GM12878 (cell line): Measurements from ENCODE around the gene VGLL3. TPM values are rescaled to one million over a fixed set of nuclear protein-coding genes. Genes with fewer than 3 reads are reported as not detected.

Experiments
- ATAC-seq: fragments of 200-7000 bp; cut with Tn5 transposase; 3 replicates; pipeline ENCODE4 v1.9.1; 2020; ENCODE audit warnings: mild to moderate bottlenecking, moderate library complexity
- BruUV-seq: library from RNA; stranded (reverse); fragments of 400-500 nt; replicated peaks from 2 replicates; lab custom pipeline; 2021; lab: Mats Ljungman, UMichigan
- CTCF ChIA-PET: fragments of 300-600 bp; sonication (Branson Sonifier 250); formaldehyde crosslinking; extraction: SDS; loops from one replicate; lab custom pipeline; 2021; ENCODE audit warnings: inconsistent platforms; lab: Yijun Ruan, JAX
- POLR2A ChIA-PET: fragments of 350-600 bp; formaldehyde crosslinking; extraction: SDS; loops from one replicate; lab custom pipeline; 2021; ENCODE audit warnings: inconsistent platforms; lab: Charles Lee
- RAD21 ChIA-PET: fragments of 300-600 bp; sonication (Branson Sonifier 250); formaldehyde crosslinking; loops from one replicate; lab custom pipeline; 2023; ENCODE audit warnings: antibody characterized with exemption; ENCODE audit not compliant: unreplicated experiment; lab: Charles Lee
- SMC1A ChIA-PET: fragments of 300-600 bp; sonication (Branson Sonifier 250); formaldehyde crosslinking; loops from one replicate; lab custom pipeline; 2023; ENCODE audit not compliant: unreplicated experiment, uncharacterized antibody; lab: Charles Lee
- DNase-seq: peaks from one replicate; pipeline ENCODE4 v3.0.0-alpha.2; 2011; ENCODE audit warnings: low read depth, low spot score
- FAIRE-seq: peaks from 3 replicates; lab custom pipeline; 2011; peaks lifted over from hg19 to GRCh38; lab: Jason Lieb, UNC
- H2AFZ ChIP-seq: 2 replicates; pipeline ENCODE4 v1.6.0; 2011; ENCODE audit warnings: low read depth, low read length, control low read depth; ENCODE audit not compliant: control insufficient read depth
- H3K27ac ChIP-seq: 2 replicates; pipeline ENCODE4 v1.5.1; 2011; ENCODE audit warnings: control low read depth; ENCODE audit not compliant: control insufficient read depth, insufficient read depth
- H3K27me3 ChIP-seq, 2 experiments: replicated peaks in 1 of 2; 2 replicates each; pipeline versions ENCODE4 v1.6.0 to v1.6.1; 2011; ENCODE audit warnings: low read length in 1 of 2; ENCODE audit not compliant: control insufficient read depth in 2 of 2, insufficient read depth in 2 of 2
- H3K36me3 ChIP-seq, 2 experiments: 2 replicates each; pipeline ENCODE4 v1.5.1; 2011; ENCODE audit warnings: low read length in 1 of 2; ENCODE audit not compliant: control insufficient read depth in 2 of 2, insufficient read depth in 2 of 2
- H3K4me1 ChIP-seq: 2 replicates; pipeline ENCODE4 v1.6.1; 2011; ENCODE audit warnings: mild to moderate bottlenecking, low read length, moderate library complexity, mixed read lengths; ENCODE audit not compliant: control insufficient read depth, insufficient read depth
- H3K4me2 ChIP-seq: 2 replicates; pipeline ENCODE4 v1.6.0; 2011; ENCODE audit warnings: control low read depth; ENCODE audit not compliant: control insufficient read depth, insufficient read depth
- H3K4me3 ChIP-seq: fragments of 200-600 bp; sonication (generic); 2 replicates; pipeline ENCODE4 v1.5.1; 2016
- H3K79me2 ChIP-seq: 2 replicates; pipeline ENCODE4 v1.6.0; 2011; ENCODE audit warnings: low read length; ENCODE audit not compliant: control insufficient read depth, insufficient read depth
- H3K9ac ChIP-seq: 2 replicates; pipeline ENCODE4 v1.8.0; 2011; ENCODE audit warnings: low read length, control low read depth, mixed read lengths; ENCODE audit not compliant: control insufficient read depth, insufficient read depth
- H3K9me3 ChIP-seq: replicated peaks from 3 replicates; pipeline ENCODE4 v1.5.1; 2011; ENCODE audit warnings: mild to moderate bottlenecking, low read length; ENCODE audit not compliant: control insufficient read depth, insufficient read depth
- H4K20me1 ChIP-seq: 2 replicates; pipeline ENCODE4 v1.6.0; 2011; ENCODE audit not compliant: control insufficient read depth, insufficient read depth
- ESRRA ChIP-seq: IDR thresholded peaks from 2 replicates; pipeline ENCODE4 v1.6.1; 2012; ENCODE audit warnings: mild to moderate bottlenecking, low read length, improper control_type of control experiment
- FOS ChIP-seq: IDR thresholded peaks from 3 replicates; pipeline ENCODE4 v1.6.1; 2011; ENCODE audit warnings: borderline replicate concordance; ENCODE audit not compliant: insufficient read length; ENCODE audit errors: extremely low read depth
- IRF4 ChIP-seq: IDR thresholded peaks from 2 replicates; pipeline ENCODE4 v1.6.1; 2011; ENCODE audit warnings: low read depth, low read length
- JUNB ChIP-seq: IDR thresholded peaks from 2 replicates; pipeline ENCODE4 v1.6.1; 2016; ENCODE audit warnings: antibody characterized with exemption, mild to moderate bottlenecking
- MYB ChIP-seq: fragments of 150-350 bp; IDR thresholded peaks from 2 replicates; pipeline ENCODE4 v1.6.1; 2014; ENCODE audit warnings: mild to moderate bottlenecking, low read depth, low read length, borderline replicate concordance
- PML ChIP-seq: IDR thresholded peaks from 2 replicates; pipeline ENCODE4 v1.6.1; 2012; ENCODE audit warnings: low read length, inconsistent platforms
- RCOR1 ChIP-seq: conservative IDR thresholded peaks from 2 replicates; pipeline ENCODE4 v1.6.1; 2012; ENCODE audit warnings: low read depth, low read length, improper control_type of control experiment
- TARDBP ChIP-seq: IDR thresholded peaks from 2 replicates; pipeline ENCODE4 v1.6.1; 2016; ENCODE audit warnings: borderline replicate concordance
- ZNF24 ChIP-seq: fragments of 450-650 bp; IDR thresholded peaks from 2 replicates; pipeline ENCODE4 v1.6.1; 2017; ENCODE audit warnings: antibody characterized with exemption, mild to moderate bottlenecking
- ZNF274 ChIP-seq: IDR thresholded peaks from one replicate; pipeline ENCODE4 v1.8.0; 2011; ENCODE audit not compliant: insufficient read length, insufficient read depth
- WGBS: methylation state at CpG from one replicate; pipeline ENCODE4 v1.1.6; 2016; ENCODE audit warnings: low lambda C conversion rate; ENCODE audit not compliant: insufficient replicate concordance, insufficient coverage; ENCODE audit errors: missing lambda C conversion rate; 5-methylcytosine and 5-hydroxymethylcytosine counted together
- in situ Hi-C: fragments of 300-500 bp; cut with MboI; formaldehyde crosslinking; loops from 9 replicates; pipeline ENCODE4 v1.14.3; 2018; ENCODE audit warnings: mixed read lengths
- intact Hi-C: fragments of 100-400 bp; cut with micrococcal nuclease; formaldehyde crosslinking; loops from one replicate; pipeline ENCODE4 v1.14.2; 2022; ENCODE audit not compliant: unreplicated experiment
- polyA plus RNA-seq, 11 experiments: library from polyadenylated mRNA; depleted of rRNA in 4 of 11; unstranded in 6 of 11; stranded (reverse) in 5 of 11; fragments of >200 nt; fragmentation: Nextera tagmentation in 4 of 11; fragmentation: Illumina TruSeq in 1 of 11; extraction: Ambion mirVana in 4 of 11; extraction: Trizol in 1 of 11; gene quantifications; 1 replicate in 1 of 11; 2 replicates in 10 of 11; pipeline versions ENCODE4 v1.2.1 to v1.2.3, GENCODE V29; 2011 to 2016; ENCODE audit warnings: inconsistent platforms in 2 of 11, missing spikeins in 2 of 11, low read depth in 1 of 11
- total RNA-seq, 4 experiments: library from RNA; depleted of rRNA in 3 of 4; stranded (reverse); fragments of >200 nt in 3 of 4; fragmentation: Illumina TruSeq in 1 of 4; extraction: Trizol in 1 of 4; gene quantifications; 2 replicates each; pipeline versions ENCODE4 v1.2.1 to v1.2.3, GENCODE V29; 2013 to 2021
- TF ChIP-seq, protein P1 (sequence below): fragments of 450-650 bp; IDR thresholded peaks from 2 replicates; pipeline ENCODE4 v1.6.1; 2017; ENCODE audit warnings: antibody characterized with exemption, mild to moderate bottlenecking, moderate library complexity
- TF ChIP-seq, protein P2 (sequence below): IDR thresholded peaks from 2 replicates; pipeline ENCODE4 v1.6.1; 2012; ENCODE audit warnings: low read depth, low read length, improper control_type of control experiment
- TF ChIP-seq, protein P3 (sequence below): IDR thresholded peaks from 2 replicates; pipeline ENCODE4 v1.6.1; 2012; ENCODE audit warnings: mild to moderate bottlenecking, low read depth, low read length
- TF ChIP-seq, protein P4 (sequence below): fragments of 450-650 bp; IDR thresholded peaks from 2 replicates; pipeline ENCODE4 v1.6.1; 2017; ENCODE audit warnings: borderline replicate concordance

The VGLL3 gene
- total and polyA plus RNA-seq, 10 of the 15 experiments (the other 5 are each of a cell fraction or from before 2014, with no cell fraction given), result 0.05 TPM; not detected in 9

DNA sequence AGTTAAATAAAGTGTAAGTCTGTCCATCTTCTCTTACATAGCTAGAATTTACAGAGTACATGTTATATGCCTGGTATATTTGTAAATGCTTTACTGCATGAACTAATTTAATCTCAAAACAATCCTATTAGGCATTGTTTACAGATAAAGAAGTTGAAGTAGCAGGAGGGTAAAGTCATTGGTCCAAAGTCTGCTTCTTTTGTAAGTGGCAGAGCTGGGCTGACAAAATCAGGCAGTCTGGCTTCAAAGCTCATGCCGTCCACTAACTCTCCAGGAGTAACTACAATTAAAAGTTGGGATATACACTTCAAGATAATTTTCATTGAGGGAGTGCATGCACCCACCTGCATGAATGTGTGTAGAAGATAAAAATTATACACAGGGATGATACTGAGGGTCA lies 27.3 kb downstream of the VGLL3 start:
- RAD21 ChIA-PET, result no interaction called here
- intact Hi-C loops, result no loop called here
- TF ChIP-seq, protein P1, sequence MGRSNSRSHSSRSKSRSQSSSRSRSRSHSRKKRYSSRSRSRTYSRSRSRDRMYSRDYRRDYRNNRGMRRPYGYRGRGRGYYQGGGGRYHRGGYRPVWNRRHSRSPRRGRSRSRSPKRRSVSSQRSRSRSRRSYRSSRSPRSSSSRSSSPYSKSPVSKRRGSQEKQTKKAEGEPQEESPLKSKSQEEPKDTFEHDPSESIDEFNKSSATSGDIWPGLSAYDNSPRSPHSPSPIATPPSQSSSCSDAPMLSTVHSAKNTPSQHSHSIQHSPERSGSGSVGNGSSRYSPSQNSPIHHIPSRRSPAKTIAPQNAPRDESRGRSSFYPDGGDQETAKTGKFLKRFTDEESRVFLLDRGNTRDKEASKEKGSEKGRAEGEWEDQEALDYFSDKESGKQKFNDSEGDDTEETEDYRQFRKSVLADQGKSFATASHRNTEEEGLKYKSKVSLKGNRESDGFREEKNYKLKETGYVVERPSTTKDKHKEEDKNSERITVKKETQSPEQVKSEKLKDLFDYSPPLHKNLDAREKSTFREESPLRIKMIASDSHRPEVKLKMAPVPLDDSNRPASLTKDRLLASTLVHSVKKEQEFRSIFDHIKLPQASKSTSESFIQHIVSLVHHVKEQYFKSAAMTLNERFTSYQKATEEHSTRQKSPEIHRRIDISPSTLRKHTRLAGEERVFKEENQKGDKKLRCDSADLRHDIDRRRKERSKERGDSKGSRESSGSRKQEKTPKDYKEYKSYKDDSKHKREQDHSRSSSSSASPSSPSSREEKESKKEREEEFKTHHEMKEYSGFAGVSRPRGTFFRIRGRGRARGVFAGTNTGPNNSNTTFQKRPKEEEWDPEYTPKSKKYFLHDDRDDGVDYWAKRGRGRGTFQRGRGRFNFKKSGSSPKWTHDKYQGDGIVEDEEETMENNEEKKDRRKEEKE, result no peak
- TF ChIP-seq FOS (no peak), TARDBP (no peak), ZNF24 (no peak), ESRRA (no peak), PML (no peak), ZNF274 (no peak), RCOR1 (no peak), MYB (no peak), IRF4 (no peak), JUNB (no peak)
- TF ChIP-seq, protein P2, sequence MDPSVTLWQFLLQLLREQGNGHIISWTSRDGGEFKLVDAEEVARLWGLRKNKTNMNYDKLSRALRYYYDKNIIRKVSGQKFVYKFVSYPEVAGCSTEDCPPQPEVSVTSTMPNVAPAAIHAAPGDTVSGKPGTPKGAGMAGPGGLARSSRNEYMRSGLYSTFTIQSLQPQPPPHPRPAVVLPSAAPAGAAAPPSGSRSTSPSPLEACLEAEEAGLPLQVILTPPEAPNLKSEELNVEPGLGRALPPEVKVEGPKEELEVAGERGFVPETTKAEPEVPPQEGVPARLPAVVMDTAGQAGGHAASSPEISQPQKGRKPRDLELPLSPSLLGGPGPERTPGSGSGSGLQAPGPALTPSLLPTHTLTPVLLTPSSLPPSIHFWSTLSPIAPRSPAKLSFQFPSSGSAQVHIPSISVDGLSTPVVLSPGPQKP, result no peak
- TF ChIP-seq, protein P3, sequence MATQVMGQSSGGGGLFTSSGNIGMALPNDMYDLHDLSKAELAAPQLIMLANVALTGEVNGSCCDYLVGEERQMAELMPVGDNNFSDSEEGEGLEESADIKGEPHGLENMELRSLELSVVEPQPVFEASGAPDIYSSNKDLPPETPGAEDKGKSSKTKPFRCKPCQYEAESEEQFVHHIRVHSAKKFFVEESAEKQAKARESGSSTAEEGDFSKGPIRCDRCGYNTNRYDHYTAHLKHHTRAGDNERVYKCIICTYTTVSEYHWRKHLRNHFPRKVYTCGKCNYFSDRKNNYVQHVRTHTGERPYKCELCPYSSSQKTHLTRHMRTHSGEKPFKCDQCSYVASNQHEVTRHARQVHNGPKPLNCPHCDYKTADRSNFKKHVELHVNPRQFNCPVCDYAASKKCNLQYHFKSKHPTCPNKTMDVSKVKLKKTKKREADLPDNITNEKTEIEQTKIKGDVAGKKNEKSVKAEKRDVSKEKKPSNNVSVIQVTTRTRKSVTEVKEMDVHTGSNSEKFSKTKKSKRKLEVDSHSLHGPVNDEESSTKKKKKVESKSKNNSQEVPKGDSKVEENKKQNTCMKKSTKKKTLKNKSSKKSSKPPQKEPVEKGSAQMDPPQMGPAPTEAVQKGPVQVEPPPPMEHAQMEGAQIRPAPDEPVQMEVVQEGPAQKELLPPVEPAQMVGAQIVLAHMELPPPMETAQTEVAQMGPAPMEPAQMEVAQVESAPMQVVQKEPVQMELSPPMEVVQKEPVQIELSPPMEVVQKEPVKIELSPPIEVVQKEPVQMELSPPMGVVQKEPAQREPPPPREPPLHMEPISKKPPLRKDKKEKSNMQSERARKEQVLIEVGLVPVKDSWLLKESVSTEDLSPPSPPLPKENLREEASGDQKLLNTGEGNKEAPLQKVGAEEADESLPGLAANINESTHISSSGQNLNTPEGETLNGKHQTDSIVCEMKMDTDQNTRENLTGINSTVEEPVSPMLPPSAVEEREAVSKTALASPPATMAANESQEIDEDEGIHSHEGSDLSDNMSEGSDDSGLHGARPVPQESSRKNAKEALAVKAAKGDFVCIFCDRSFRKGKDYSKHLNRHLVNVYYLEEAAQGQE, result no peak
- TF ChIP-seq, protein P4, sequence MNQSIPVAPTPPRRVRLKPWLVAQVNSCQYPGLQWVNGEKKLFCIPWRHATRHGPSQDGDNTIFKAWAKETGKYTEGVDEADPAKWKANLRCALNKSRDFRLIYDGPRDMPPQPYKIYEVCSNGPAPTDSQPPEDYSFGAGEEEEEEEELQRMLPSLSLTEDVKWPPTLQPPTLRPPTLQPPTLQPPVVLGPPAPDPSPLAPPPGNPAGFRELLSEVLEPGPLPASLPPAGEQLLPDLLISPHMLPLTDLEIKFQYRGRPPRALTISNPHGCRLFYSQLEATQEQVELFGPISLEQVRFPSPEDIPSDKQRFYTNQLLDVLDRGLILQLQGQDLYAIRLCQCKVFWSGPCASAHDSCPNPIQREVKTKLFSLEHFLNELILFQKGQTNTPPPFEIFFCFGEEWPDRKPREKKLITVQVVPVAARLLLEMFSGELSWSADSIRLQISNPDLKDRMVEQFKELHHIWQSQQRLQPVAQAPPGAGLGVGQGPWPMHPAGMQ, result no peak

More for the DNA sequence above, 27.3 kb downstream of the VGLL3 start:
- no peak overlapping the region for H3K4me2 ChIP-seq
- no peak for ATAC-seq
- SMC1A ChIA-PET, result no interaction called here
- DNase-seq, result no peak
- H4K20me1 ChIP-seq, result no peaks in the 10 kb centered on the region
- CTCF ChIA-PET, result no interaction called here
- no peak for FAIRE-seq
- POLR2A ChIA-PET, result interaction anchor here (0.5 kb wide), 1 partner anchor 949 kb away, joined by 3 read pairs; no protein-coding TSS in a partner anchor
- 6% methylated on average over 1 of the region's 1 CpG for WGBS
- BruUV-seq, result no TSS peak
- no peak overlapping the region for H3K27ac ChIP-seq
- H3K4me1 ChIP-seq, result no peaks in the 10 kb centered on the region
- H2AFZ ChIP-seq, result no peak overlapping the region
- no peak overlapping the region for H3K9ac ChIP-seq
- H3K4me3 ChIP-seq, result no peak overlapping the region
- H3K79me2 ChIP-seq, result no peaks in the 10 kb centered on the region
- H3K36me3 ChIP-seq, result no peaks in the 10 kb centered on the region
- H3K9me3 ChIP-seq, result no peaks in the 10 kb centered on the region
- H3K27me3 ChIP-seq, result no peaks in the 10 kb centered on the region
- in situ Hi-C loops, result loop anchor here (25.0 kb wide), 1 partner anchor 199 kb away; no protein-coding TSS in a partner anchor
